DMS79 treated with DMSO at 0.1 percent for 48 hours (cell line): ENCODE data around the gene PARD3B.
A peak's percentile ranks its signal among the peaks of the same experiment; 100 is the strongest.

ENCODE experiments used
- DNase-seq: peaks from one replicate; lab custom pipeline; 2025; lab: John Stamatoyannopoulos, UW

Gene PARD3B

DNA sequence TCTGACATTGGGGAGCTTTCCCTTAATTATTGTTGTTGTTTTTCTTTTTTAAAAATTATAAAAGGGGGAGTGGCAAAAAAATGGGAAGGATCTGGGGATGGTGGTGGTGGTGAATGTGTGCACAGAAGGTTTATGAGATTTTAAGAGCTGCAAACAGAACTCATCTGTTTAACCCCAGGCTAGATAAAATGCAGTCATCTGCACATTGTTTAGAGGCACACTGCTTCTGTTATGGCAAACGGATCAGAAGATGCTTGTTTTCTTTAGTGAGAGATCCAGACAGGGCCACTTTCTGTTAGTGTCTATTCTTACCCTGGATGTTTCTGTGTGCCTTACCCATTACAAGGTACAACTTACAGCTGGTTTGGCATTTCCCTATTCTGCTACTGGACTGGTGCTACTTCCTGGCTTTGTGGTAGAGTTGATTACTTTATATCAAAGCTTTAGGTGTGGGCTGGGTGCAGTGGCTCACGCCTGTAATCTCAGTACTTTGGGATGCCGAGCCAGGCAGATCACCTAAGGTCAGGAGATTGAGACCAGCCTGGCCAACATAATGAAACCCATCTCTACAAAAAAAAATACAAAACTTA, 1068.8 kb downstream of the PARD3B start:
- no peak for DNase-seq

DNA sequence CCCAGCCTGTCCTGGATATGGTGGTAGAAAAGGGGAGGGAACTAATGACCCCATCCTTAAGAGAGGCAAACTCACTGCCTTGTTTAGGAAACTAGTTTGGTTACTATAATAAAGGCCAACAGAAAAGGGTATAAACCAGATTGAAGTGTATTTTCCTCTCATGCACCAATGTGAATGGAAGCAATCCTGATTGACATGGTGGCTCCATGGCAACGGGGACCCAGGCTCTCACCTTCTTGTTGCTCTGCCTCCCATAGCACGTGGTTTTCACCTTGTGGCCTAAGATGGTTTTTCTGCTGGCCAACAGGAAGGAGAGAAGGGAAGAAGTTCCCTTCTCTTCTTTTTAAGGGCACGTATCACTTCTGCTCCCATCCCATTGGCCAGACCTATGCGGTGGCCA, 1069.7 kb downstream of the PARD3B start:
- DNase-seq = no peak

DNA sequence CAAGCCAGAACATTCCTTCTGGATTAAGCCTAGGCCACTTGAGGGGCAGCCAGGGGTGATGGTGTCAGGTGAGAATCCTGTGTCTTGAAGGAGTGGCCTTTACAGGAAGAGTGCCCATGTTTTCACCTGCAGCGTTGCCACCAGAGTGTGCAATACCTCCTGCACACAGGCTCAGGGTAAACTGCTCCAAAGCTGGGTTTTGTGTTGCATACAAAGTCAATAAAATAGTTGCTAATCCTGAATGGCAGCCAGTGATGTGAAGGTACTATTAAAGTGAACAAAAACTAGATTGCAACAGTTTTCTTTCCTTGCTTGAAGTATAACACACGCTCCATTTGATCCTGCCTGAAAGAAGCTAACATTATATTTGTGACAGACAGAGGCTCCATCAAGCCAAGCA, 1072.6 kb downstream of the PARD3B start:
- peak; percentile 12 for DNase-seq

DNA sequence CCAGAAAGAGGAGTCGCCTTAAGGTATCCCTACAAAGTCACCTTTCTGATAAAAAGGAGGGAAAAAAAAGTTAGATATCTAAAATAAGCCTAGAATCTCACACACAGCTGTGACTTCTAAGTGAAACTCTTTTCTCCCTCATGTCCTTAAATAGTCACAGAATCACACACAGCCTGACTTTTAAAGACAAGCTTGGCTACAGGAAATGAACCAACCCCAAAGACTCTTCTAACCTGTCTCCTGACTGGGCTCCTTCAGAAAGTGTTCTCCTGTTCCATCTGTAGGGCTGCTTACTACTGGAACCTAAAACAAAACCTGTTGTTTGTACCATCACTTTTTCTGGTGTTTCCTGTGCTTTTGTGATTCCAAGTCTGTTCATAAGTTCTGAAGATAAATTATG, 1074.3 kb downstream of the PARD3B start:
- no peak for DNase-seq

DNA sequence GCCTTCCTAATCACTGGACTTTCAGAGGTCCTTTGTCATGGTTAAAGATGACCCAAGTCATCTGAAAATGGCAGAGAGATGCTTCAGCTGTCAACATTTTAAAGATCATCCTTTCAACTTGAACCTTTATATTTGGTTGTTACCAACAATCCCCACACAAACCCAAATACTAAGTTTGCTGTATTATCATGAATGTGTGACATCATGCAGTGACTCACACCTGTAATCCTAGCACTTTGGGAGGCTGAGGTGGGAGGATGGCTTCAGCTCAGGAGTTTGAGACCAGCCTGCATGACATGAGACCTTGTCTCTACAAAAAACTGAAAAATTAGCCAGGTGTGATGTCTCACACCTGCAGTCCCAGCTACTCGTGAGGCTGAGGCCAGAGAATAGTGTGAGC, 1081.8 kb downstream of the PARD3B start:
- DNase-seq = no peak

DNA sequence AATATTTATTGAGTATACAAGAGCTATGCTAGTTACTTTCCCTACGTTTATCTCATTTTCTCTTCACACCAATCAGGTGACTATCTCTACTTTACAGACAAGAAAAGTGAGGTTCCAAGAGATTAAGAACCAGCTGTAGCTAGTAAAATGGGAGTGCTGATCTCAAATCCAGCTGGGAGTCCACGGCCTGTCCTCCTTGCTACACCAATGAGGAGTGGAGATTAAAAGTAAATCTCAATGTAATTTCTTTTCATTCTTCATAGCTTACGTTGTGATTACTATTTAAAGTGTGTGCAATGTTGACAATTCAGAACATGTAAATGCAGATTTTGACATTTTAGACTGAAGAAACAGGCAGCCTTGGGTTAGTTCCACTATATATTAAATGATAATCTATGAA, 1083.1 kb downstream of the PARD3B start:
- no peak for DNase-seq

DNA sequence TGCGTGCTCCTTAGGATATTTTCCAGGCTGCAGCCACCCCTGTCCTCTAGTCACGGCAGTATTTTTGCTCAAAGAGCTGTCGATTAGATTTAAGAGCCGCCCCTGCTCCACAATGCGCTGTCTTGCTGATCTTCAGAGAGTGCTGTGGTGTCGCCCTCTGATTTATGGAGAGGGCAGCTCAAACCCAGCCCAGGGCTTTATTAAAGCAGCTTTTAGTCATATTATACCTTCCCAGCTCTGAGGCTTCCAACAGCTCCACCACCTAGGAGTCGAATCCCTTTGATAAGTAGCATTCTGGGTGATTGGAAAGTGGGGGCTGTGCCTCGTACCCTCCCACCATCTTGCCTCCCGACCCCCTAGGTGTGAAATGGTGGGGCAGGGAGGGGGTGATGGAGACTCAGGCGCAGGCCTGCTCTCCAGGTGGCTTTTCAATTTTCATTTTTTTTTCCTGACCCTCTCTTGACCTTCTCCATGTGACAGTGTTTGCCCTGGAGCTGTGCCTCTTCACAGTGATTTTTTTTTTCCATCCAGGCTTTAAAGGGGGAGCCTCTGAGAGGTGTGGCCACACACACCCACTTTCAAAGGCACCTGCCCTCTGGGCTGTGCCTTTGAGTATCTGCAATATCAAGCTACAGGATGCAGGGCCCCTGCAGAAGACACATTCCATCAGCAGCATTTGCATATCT, 1084.0 kb downstream of the PARD3B start:
- DNase-seq = no peak

DNA sequence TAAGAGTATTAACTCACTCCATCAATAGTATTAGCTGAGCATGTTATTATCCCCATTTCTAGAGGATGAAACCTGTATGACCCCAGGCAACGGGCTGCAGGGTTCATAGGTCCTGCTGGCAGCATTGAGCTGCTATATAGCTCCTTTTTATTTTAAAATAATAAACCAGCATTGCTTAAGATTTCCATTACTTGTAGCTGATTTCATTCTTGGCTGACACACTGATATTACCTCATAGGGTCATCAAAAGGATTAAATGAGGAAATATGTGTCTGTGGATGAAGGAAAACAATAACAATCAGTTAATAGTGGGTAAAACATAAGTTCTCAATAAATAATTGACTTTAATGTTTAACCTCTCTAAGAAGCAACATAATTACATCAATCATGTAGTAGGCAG, 1088.7 kb downstream of the PARD3B start:
- no peak for DNase-seq

DNA sequence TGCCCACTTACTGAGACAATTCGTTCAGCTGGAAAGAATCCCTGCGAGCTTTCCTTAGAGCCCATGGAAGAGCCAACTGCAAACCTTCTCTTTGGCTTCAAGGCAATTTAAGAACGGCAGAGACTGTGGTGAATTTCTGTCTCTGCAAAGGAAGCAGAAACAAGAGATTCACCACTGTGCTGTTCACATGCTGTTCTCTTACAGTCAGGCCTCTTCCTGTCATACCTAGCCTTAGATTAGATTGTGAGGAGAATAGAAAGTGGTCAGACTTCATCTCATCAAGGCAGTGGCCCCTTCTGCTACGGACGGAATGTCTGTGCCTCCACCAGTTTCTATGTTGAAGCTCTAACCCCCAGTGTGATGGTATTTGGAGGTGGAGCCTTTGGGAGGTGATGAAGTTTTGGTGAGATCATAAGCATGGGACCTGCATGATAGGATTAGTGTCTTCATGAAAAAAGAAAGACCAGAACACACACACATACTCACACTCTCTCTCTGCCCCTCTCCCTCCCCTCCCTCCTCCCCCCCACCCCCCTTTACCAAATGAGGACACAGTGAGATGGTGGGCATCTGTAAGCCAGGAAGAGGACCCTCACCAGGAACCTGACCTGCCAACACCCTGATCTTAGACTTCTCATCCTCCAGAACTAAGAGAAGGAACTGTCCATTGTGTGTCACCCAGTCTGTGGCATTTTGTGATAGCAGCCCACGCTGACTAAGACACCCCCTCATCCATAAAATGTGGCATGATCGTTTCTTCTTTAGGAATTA, 1091.5 kb downstream of the PARD3B start:
- no peak for DNase-seq

DNA sequence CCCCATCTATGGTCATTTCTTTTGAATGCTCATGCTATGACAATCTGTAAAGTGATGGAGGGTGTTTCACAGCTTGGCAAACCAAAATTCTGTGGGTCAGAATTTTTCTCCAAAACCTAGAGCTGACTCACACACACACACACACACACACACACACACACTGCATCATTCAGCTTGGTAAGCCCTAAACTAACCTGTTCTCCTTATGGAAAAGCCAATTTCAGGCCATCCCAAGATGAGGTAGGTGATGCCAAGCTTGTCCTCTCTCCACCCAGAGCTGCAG, 1092.0 kb downstream of the PARD3B start:
- DNase-seq = no peak

DNA sequence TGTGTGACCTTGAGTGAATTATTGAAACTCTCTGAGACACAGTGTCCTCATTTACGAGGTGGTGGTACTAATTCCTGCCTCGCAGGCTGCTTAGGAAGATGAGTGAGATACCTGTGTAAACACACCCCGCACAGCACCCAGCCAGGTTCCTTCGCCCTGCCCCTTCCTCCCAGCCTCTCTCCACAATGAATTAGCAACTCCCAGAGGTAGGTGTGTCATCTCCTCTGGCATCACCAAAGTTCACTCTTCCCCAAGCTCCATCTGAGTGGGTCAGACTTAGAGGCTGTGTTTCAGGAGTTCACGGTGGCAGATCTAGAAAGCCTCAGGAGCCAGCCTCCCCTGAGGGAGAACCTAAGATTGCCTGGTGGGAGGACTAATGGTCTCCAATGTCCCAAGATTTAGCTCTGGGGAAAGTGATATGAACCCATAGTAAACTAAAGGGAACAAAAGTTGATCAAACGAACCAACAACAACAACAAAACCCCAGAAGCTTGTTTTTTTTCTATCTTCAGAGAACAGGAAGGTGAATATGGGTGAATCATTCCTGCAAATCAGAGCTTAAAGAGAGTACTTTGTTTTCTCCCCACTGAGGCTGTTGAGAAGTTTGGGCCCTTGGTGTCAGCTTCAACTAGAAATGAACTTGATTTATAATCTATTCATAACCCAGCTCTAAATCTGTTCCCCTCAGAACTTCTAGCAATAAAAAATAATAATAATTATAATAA, 1092.7 kb downstream of the PARD3B start:
- DNase-seq = no peak

DNA sequence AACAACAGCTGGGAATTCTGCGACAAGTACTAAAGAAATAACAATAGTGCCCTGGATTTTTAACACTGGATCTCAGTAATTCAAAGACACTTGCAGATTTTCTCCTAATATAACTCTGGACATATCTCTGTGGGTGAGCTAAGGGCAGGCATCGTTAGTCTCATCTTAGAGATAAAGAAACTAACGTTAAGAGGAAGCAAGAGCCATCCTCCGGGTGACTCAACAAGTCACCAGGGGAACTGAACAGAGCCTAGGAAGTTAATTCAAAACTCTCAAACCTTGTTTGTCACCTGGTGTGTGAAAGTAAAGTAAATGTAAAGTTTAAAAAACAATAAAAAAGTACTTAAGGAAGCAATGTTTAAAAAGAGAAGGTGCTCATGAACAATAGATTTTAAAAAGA, 1095.4 kb downstream of the PARD3B start:
- DNase-seq = no peak

DNA sequence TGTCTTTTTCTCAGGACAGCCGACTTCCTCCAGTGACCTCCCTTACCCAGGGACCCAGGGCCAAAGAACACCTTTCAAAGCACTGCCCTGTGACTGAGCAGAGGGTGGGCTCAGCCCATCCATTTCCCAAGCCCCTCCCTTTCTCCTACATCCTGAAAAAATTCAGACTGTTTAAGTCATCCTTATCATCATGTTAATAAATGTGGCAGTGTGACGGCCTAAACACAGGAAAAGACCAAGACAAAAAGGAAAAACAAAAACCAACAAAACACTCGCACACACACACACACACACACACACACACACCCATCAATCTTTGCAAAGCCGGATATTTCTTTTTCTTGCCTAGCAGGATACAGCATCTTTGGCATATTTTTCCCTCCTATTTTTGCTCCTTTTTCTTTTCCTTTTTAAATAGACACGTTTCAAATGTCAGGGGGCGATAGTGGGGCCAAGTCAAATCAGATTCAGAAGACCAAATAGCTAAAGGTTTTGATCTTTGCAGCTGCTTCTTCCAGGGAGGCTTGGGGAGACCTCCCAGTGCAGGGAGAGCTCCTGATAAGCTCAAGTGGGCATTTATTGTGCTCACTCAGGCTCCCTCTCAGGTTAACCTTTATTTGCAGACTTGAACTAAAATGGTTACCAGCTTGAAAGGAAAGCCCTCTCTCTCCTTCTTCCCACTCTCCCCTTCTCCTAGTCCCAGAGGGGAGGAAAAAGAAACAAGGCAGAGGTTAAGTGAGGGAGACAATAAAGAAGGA, 1097.5 kb downstream of the PARD3B start:
- DNase-seq = peak; percentile 18

DNA sequence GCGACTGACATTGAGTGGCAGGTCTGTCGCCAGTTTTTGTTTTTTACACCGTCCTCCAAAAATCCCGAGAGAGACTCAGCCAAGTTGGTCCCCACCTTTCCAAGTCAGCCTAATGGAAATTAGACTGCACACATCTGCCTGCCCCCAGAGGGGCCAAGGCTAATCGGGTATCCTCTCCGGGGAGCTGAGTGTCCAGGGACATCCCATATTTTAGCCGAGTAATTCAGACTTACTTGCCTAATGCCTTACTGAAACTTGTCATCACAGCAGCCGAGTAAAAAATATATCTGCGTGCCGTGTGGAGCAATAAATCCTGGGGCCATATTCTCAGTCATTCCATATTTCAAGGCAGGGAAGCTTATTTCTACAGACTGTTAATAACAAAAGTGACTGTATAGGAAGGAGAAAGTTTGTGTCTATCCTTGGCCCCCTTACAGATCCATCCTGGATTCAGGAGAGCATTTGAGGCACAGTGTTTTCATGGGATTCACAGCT, 1098.2 kb downstream of the PARD3B start:
- no peak for DNase-seq

DNA sequence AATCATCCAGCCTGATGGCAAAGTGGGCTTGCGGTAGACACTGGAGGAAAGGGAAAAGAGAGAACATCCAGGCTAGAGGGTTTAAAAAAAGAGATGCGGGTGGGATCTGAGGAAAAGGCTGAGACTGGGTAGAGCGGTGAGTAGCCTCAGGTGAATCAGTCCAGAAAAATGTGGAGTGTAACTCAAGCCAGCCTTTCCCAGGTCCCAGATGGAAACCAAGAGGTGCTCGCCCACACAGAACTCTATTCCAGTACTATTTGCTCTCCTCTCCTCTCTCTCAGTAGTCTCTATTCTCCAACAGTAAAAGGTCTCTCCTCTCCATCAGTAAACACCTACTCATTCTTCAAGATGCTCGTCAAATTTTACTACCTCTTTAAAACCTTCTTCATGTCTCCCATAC, 1098.7 kb downstream of the PARD3B start:
- DNase-seq = peak; percentile 59

DNA sequence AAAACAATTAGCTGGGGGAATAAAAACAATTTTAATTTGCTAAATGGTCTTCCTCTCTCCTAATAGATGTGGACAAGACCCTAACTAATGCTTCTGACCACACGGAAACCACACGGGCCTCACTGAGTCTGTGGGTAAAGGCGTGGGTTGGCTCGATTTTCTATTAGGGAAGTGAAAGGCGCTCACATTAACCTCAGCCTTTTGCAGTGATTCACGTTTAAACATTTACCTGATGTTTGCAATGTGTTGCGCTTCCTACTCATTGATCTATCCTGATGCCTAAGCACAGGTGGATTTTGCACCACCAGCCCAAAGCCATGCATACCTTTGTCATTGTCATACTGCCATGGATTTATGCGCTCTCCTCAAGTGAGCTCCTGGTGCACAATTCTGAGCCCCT, 1101.4 kb downstream of the PARD3B start:
- DNase-seq = no peak

DNA sequence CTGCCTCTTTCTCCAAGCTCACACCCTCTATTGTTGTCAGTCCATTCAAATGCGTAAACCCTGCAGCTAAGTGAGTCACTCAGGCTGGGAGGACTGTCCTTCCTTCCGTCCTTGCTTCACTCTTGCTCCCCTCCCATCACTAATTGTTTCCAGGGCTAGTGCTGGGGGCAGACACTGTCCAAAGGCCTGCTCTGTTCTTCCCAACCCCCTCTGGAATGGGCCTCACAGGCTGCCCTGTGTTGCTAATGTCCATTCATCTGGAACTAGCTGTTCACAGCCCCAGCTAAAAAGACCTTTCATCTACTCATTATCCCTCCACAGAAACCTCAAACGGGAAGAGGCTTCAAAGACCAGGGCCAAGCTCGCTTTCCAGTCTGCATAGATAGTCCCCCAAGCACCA, 1105.2 kb downstream of the PARD3B start:
- DNase-seq = no peak

DNA sequence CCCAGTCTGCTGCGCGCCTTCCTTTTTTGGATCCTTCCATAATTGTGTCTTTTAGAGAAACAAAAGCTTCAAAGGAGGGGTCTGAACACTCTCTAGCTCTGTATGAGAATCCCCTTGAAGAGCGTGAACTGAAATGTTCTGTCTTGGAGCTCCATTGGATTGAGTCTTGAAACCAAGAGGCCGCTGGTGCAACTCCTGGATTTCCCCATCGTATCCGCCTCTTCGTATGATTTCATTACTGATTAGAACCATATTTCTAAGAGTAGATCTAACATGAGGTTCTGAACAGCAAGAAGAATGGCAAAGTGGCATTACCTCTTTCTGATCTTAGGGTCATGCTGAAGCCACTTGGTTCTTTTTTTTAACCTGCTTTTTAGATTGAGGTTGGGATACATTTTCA, 1105.7 kb downstream of the PARD3B start:
- no peak for DNase-seq

DNA sequence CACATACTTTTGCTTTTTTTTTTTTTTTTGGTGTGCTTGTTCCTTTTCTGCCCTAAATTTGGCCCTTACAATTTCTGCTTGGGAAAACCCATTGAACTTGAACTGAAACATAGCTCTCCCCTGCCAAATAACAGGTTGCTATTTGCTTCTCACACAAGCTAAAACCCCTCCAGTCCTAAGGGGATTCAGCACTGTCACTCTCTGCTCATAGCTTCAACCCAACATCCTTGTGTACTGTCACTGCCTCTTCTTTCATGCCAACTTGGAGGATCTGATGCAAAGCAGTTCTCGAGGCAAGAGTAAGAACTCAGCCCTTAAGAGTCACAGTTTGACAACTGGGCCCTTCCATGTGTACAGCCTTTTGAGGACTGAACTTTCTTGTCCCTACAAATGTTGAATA, 1106.4 kb downstream of the PARD3B start:
- no peak for DNase-seq

DNA sequence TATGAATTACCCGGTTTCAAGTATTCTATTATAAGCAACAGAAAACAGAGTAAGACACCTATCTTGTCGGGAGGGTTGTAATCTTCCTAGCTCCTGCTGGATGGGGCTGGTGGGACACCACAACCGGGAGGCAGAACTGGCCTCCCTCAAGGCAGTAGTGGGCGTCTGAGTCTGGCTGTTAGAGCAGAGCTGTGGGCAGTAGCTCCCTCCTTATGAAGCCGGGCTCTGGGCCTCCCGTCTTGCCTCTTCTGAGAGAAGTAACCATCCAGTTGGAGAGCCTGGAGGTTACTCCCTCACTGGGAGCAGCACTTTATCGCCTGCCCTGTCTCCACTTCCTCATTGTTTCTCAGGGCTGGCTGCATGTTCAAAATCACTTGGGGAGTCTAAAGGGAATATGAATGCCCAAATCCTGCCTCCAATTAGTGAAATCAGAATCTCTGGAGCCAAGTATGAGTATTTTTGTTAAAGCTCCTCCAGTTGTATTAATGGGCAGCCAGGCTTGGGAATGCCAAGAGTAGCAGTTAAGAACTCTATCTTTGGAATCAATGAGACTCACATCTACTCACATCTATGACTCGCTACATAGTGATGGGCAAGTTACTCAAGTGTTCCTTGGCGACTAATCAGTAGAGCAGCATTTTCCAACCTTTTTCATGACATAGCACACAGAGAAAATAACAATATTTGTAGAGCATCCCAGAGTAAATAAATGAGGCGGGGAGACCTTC, 1109.8 kb downstream of the PARD3B start:
- DNase-seq = no peak

DNA sequence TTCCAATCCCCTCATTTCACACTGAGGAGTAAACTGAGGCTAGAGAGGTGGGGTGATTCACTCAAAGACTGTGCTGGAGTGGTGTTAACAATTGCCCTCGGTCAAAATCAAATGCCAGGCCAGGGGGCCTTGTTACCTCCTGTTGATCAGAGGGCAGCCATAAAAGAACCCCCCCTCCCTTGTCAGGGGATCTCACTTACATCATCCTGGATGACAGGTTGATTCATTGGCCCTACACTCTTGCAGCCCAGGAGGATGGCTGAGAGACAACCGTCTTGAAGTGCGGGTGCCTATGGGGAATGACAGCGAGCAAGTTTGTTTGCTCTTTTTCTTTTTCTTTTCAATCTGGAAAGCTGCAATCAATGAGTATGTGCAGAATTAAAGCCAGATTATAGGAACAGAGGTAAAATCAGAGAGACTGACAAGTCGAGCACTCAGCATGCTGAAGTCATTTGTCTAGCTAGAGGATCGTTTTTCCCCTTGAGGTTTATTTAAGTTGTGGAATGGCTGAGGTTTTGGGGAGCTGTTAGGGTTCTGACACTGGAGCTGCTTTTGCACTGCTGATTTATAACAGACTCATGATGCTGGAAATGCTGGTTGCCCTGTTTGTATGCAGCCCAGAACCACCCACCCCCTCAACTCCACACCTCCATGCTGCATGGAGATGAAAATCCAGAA, 1110.6 kb downstream of the PARD3B start:
- no peak for DNase-seq
